ENCODE results near the gene CSK.

The CSK gene

GRCh38 chr15:74787251-74788041 is 5.6 kb downstream of the CSK start:
- FAIRE-seq (no peak), DNase-seq (ENCODE audit: low spot score) (peak; percentile 73)

GRCh38 chr15:74788042-74788682 is 6.3 kb downstream of the CSK start:
- DNase-seq (ENCODE audit: low spot score) (no peak), FAIRE-seq (no peak)

GRCh38 chr15:74788683-74789151 is 6.8 kb downstream of the CSK start:
- FAIRE-seq (no peak), DNase-seq (ENCODE audit: low spot score) (no peak)

- DNase-seq (ENCODE audit: low spot score) (no peak), FAIRE-seq (no peak)
Measured at GRCh38 chr15:74789171-74789631, 7.3 kb downstream of the CSK start.

- DNase-seq (ENCODE audit: low spot score) (no peak), FAIRE-seq (no peak)
Measured at GRCh38 chr15:74789741-74790079, 7.8 kb downstream of the CSK start.

- DNase-seq (ENCODE audit: low spot score): peak; percentile 84
- FAIRE-seq: peak; percentile 86
Measured at GRCh38 chr15:74790080-74790916, 8.4 kb downstream of the CSK start.

- DNase-seq (ENCODE audit: low spot score) (no peak), FAIRE-seq (no peak)
Measured at GRCh38 chr15:74791007-74791406, 9.1 kb downstream of the CSK start.

GRCh38 chr15:74791667-74792066 is 9.8 kb downstream of the CSK start:
- DNase-seq (ENCODE audit: low spot score) (no peak), FAIRE-seq (no peak)

- DNase-seq (ENCODE audit: low spot score) (no peak), FAIRE-seq (no peak)
Measured at GRCh38 chr15:74792227-74793016, 10.5 kb downstream of the CSK start.

GRCh38 chr15:74793135-74794028 is 11.5 kb downstream of the CSK start:
- FAIRE-seq: no peak
- no peak for DNase-seq (ENCODE audit: low spot score)

GRCh38 chr15:74794248-74794969 is 12.5 kb downstream of the CSK start:
- DNase-seq (ENCODE audit: low spot score): no peak
- FAIRE-seq: no peak

- DNase-seq (ENCODE audit: low spot score) (no peak), FAIRE-seq (no peak)
Measured at GRCh38 chr15:74794970-74795349, 13.1 kb downstream of the CSK start.

GRCh38 chr15:74795966-74796625 is 14.2 kb downstream of the CSK start:
- no peak for FAIRE-seq

GRCh38 chr15:74798388-74799254 is 16.7 kb downstream of the CSK start:
- DNase-seq (ENCODE audit: low spot score): no peak

More at GRCh38 chr15:74795966-74796625, 14.2 kb downstream of the CSK start:
- DNase-seq (ENCODE audit: low spot score): no peak

GRCh38 chr15:74799255-74799855 is 17.5 kb downstream of the CSK start:
- FAIRE-seq (no peak), DNase-seq (ENCODE audit: low spot score) (no peak)

More at GRCh38 chr15:74798388-74799254, 16.7 kb downstream of the CSK start:
- FAIRE-seq: no peak

- FAIRE-seq (peak; percentile 28), DNase-seq (ENCODE audit: low spot score) (peak; percentile 63)
Measured at GRCh38 chr15:74799856-74800558, 18.1 kb downstream of the CSK start.
